HG03196 (cell line): ENCODE results near the gene GRHPR.
"Not testable (repeated sequence)": the region's sequence is repeated elsewhere in the genome, so short reads cannot be mapped to it uniquely, and the experiment has no call there.

Experiments used
- ATAC-seq: cut with Tn5 transposase; IDR thresholded peaks from one replicate; pipeline ENCODE4 v1.9.1; 2021; ENCODE audit not compliant: unreplicated experiment

Gene GRHPR

GRCh38 chr9:37474438-37474837 lies 51.9 kb downstream of the GRHPR start:
- no peak for ATAC-seq

GRCh38 chr9:37476930-37477329 lies 54.4 kb downstream of the GRHPR start:
- no peak for ATAC-seq

- ATAC-seq, result not testable (repeated sequence)
These were observed 54.9 kb downstream of the GRHPR start for GRCh38 chr9:37477443-37477842.

DNA sequence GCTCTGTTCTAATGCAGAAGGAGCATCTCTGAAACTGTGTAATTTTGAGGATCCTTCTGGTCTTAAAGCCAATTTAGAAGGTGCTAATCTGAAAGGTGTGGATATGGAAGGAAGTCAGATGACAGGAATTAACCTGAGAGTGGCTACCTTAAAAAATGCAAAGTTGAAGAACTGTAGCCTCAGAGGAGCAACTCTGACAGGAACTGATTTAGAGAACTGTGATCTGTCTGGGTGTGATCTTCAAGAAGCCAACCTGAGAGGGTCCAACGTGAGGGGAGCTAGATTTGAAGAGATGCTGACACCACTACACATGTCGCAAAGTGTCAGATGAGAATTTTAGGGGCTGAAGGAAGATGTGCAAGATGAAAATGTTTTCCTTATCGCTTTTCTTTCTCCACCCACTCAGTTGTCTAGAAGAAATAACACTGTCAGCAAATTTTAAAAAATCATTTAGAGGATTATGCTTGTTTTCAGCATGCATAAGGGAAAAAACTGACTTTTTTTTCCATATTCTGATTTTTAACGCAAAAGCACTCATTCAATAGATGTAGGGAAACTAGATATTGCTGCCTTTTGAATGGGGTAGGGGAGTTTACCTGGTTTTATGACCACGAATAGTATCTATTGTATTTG lies 55.6 kb downstream of the GRHPR start:
- not testable (repeated sequence) for ATAC-seq

GRCh38 chr9:37480759-37481158 lies 58.3 kb downstream of the GRHPR start:
- ATAC-seq, result no peak

DNA sequence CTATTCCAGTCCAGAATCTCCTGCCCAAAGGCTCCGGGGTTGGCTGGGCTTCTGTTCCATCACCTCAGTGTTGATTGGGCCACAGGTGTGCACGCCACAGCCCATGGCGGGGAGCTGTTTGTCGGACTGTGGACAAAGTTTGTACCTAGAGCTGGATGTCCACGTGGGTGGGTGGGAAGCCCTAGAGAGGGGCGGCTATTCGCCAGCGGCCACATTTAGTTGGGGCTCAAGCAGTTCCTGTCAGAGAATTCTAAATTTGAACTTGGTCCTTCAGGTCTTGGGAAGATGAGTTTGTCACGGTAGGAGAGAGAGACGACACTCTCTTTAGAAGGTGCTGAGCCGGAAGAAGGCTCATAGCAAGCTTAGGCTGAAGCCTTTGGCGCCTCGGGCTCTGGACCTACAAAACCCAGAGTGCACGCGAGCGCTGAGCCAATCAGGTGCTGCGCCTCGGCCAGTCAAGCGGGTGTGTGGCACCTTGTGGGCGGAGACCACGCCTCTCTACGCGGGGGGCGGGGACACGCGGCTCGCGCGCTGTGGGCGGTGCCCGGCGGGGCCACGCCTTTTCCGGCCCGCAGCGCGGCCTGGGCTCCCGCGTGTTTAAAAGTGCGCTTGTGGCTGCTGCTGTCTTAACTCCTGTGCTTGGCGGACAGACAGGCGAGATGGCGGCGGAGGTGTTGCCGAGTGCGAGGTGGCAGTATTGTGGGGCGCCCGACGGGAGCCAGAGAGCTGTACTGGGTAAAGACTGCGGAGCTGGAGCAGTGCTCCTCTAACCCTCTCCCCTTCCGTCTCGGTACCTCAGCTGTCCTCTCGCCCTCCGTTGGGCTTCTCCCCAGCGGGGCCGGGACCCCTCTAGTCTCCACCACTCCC lies 63.1 kb downstream of the GRHPR start, which contains the start of gene POLR1E:
Gene POLR1E (plus strand): TSS at position 560 of the 867 bp plus-strand sequence. CDS start 100 bp downstream, at position 660.
- ATAC-seq, result peak; percentile 94

DNA sequence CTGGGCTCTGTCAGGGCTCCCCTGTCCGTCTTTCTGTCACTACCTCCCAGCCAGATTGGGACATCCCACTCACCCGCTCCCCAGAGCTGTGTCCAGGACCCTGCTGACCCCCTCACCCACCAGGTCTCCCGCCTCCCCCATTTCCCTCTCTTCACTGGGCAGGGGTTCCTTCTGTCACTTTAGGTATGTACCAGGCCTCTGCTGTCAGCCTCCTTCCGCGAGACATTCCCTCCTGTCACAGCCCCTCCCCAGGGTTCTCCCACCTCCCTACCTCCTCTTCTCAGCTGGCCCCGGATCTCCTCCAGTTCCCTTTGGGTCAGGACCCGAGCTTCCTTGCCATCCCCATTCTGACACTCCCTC lies 63.7 kb downstream of the GRHPR start:
- ATAC-seq, result no peak
